K562 (cell line): Measurements from ENCODE around the gene RYR1. TPM values are rescaled to one million over a fixed set of nuclear protein-coding genes. Genes with fewer than 3 reads are reported as not detected.

ENCODE experiments used
- ELF4 ChIP-seq: fragments of 450-650 bp; formaldehyde crosslinking; IDR thresholded peaks from 2 replicates; pipeline ENCODE4 v1.4.0; 2022; ENCODE audit warnings: missing genetic modification characterization
- KLF16 ChIP-seq: IDR thresholded peaks from 2 replicates; pipeline ENCODE4 v1.6.1; 2016; ENCODE audit warnings: antibody characterized with exemption
- PHB2 ChIP-seq: fragments of 450-650 bp; IDR thresholded peaks from 2 replicates; pipeline ENCODE4 v1.6.1; 2017; ENCODE audit warnings: low read depth
- PHF21A ChIP-seq: fragments of 450-650 bp; IDR thresholded peaks from 2 replicates; pipeline ENCODE4 v1.6.1; 2017; ENCODE audit warnings: low read depth, borderline replicate concordance
- SREBF2 ChIP-seq: sonication (generic); formaldehyde crosslinking; IDR thresholded peaks from 2 replicates; pipeline ENCODE4 v1.4.0; 2020; ENCODE audit warnings: mild to moderate bottlenecking, missing genetic modification reagents
- USF1 ChIP-seq: sonication (generic); formaldehyde crosslinking; IDR thresholded peaks from 2 replicates; pipeline ENCODE4 v1.9.0; 2022; ENCODE audit warnings: mild to moderate bottlenecking, missing genetic modification reagents
- polyA plus RNA-seq, 8 experiments: library from polyadenylated mRNA; depleted of rRNA in 4 of 8; stranded (reverse) in 5 of 8; unstranded in 3 of 8; fragments of >200 nt; fragmentation: Nextera tagmentation in 2 of 8; fragmentation: Illumina TruSeq in 1 of 8; extraction: Ambion mirVana in 2 of 8; extraction: Trizol in 1 of 8; gene quantifications; 2 replicates each; pipeline versions ENCODE4 v1.2.1 to v1.2.3, GENCODE V29; 2011 to 2014; ENCODE audit warnings: inconsistent platforms in 1 of 8, missing spikeins in 1 of 8
- total RNA-seq, 7 experiments: library from RNA; depleted of rRNA in 6 of 7; stranded (reverse); fragments of >200 nt in 6 of 7; fragmentation: Illumina TruSeq in 2 of 7; extraction: Trizol in 2 of 7; gene quantifications; 2 replicates each; pipeline versions ENCODE4 v1.2.1 to v1.2.3, GENCODE V29; 2011 to 2021; ENCODE audit warnings: low replicate concordance in 1 of 7
- TF ChIP-seq, protein P1 (sequence below): fragments of 450-650 bp; IDR thresholded peaks from 2 replicates; pipeline ENCODE4 v1.6.1; 2016; ENCODE audit warnings: low read depth

The RYR1 gene
- total and polyA plus RNA-seq, 9 of the 15 experiments (the other 6 are each of a cell fraction or from before 2014, with no cell fraction given): 0.11 to 7.4 (median 3.7) TPM

- TF ChIP-seq, protein P1, sequence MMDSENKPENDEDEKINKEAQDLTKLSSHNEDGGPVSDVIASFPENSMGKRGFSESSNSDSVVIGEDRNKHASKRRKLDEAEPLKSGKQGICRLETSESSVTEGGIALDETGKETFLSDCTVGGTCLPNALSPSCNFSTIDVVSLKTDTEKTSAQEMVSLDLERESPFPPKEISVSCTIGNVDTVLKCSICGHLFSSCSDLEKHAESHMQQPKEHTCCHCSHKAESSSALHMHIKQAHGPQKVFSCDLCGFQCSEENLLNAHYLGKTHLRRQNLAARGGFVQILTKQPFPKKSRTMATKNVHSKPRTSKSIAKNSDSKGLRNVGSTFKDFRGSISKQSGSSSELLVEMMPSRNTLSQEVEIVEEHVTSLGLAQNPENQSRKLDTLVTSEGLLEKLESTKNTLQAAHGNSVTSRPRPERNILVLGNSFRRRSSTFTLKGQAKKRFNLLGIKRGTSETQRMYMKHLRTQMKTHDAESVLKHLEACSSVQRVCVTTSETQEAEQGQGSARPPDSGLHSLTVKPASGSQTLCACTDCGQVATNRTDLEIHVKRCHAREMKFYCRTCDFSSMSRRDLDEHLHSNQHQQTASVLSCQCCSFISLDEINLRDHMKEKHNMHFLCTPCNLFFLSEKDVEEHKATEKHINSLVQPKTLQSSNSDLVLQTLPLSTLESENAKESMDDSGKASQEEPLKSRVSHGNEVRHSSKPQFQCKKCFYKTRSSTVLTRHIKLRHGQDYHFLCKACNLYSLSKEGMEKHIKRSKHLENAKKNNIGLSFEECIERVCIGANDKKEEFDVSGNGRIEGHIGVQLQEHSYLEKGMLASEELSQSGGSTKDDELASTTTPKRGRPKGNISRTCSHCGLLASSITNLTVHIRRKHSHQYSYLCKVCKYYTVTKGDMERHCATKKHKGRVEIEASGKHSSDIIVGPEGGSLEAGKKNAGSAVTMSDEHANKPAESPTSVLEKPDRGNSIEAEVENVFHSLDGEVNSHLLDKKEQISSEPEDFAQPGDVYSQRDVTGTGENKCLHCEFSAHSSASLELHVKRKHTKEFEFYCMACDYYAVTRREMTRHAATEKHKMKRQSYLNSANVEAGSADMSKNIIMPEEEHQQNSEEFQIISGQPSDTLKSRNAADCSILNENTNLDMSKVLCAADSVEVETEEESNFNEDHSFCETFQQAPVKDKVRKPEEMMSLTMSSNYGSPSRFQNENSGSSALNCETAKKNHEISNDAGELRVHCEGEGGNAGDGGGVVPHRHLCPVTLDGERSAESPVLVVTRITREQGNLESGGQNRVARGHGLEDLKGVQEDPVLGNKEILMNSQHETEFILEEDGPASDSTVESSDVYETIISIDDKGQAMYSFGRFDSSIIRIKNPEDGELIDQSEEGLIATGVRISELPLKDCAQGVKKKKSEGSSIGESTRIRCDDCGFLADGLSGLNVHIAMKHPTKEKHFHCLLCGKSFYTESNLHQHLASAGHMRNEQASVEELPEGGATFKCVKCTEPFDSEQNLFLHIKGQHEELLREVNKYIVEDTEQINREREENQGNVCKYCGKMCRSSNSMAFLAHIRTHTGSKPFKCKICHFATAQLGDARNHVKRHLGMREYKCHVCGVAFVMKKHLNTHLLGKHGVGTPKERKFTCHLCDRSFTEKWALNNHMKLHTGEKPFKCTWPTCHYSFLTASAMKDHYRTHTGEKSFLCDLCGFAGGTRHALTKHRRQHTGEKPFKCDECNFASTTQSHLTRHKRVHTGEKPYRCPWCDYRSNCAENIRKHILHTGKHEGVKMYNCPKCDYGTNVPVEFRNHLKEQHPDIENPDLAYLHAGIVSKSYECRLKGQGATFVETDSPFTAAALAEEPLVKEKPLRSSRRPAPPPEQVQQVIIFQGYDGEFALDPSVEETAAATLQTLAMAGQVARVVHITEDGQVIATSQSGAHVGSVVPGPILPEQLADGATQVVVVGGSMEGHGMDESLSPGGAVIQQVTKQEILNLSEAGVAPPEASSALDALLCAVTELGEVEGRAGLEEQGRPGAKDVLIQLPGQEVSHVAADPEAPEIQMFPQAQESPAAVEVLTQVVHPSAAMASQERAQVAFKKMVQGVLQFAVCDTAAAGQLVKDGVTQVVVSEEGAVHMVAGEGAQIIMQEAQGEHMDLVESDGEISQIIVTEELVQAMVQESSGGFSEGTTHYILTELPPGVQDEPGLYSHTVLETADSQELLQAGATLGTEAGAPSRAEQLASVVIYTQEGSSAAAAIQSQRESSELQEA: no peak
- TF ChIP-seq USF1 (peak; percentile 24; the same call in 1 of the 2 replicates), KLF16 (no peak), ELF4 (CRISPR knock-in tag) (no peak), SREBF2 (CRISPR knock-in tag) (no peak; the same call in 1 of the 2 replicates), PHB2 (0 out of 2 replicates have a peak, but pooled peaks have one; percentile 25), PHF21A (no peak)
- TF ChIP-seq, all 486 proteins: peak for 16
Measured at GRCh38 chr19:38619361-38620174, 186.1 kb downstream of the RYR1 start (continued).
